AG04450 (cell line): ENCODE measurements around the gene UGDH. TPM values are rescaled to one million over a fixed set of nuclear protein-coding genes. Genes with fewer than 3 reads are reported as not detected.
"Not testable (repeated sequence)": the region's sequence is repeated elsewhere in the genome, so short reads cannot be mapped to it uniquely, and the experiment has no call there.

Experiments
- CTCF ChIA-PET: fragments of 300-600, 350-600 bp; formaldehyde crosslinking; extraction: SDS; loops from one replicate; lab custom pipeline; 2022; ENCODE audit warnings: antibody characterized with exemption, inconsistent platforms; lab: Charles Lee
- POLR2A ChIA-PET: fragments of 350-600 bp; formaldehyde crosslinking; extraction: SDS; loops from one replicate; lab custom pipeline; 2021; ENCODE audit warnings: antibody characterized with exemption, inconsistent platforms; lab: Yijun Ruan, JAX
- DNase-seq: peaks from one replicate; pipeline ENCODE4 v3.0.0-alpha.2; 2011; ENCODE audit warnings: low read depth, low spot score
- H3K27ac ChIP-seq: one replicate; pipeline ENCODE4 v1.5.1; 2012; ENCODE audit warnings: low read depth, low read length, control low read depth
- H3K27me3 ChIP-seq: one replicate; pipeline ENCODE4 v1.6.0; 2012; ENCODE audit warnings: low read length; ENCODE audit not compliant: control insufficient read depth, insufficient read depth
- H3K4me3 ChIP-seq: 2 replicates; pipeline ENCODE4 v1.5.1; 2011; ENCODE audit warnings: mild to moderate bottlenecking, low read depth, low read length, control low read depth
- H3K9me3 ChIP-seq: 2 replicates; pipeline ENCODE4 v1.5.1; 2012; ENCODE audit warnings: low read length; ENCODE audit not compliant: control insufficient read depth, insufficient read depth
- polyA plus RNA-seq: library from polyadenylated mRNA; depleted of rRNA; stranded (reverse); fragments of >200 nt; gene quantifications from 2 replicates; pipeline ENCODE4 v1.2.3, GENCODE V29; 2011
- TF ChIP-seq, protein P1 (sequence below): IDR thresholded peaks from 2 replicates; pipeline ENCODE4 v1.5.1; 2011; ENCODE audit warnings: low read depth, low read length, control low read depth, inconsistent platforms

UGDH gene
- polyA plus RNA-seq, 1 experiment, result 117 TPM

DNA sequence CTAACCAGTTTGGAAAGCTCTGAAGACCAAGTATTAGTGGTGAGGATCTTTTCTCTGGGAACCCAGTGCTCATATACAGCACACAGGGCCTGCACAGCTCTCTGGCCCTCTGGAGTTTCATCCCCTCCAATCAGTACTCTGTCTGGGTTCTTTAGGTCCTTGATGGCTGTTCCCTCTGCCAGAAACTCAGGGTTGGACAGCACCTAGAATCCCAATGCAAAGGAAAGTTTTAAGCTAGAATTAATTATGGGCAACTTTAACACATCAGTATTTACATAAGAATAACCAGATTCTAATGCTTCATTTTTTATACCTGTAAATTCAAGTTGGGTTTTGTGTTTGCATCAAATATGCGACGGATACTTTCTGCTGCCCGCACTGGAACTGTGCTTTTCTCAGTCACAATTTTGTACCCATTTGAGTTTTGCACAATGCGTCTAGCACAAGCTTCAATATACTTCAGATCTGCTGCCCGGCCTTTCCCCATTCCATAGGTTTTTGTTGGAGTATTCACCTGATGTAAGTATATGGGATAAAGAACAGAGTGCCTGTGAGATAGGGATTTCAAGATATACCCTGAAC, 16.8 kb downstream of the UGDH start:
- H3K4me3 ChIP-seq, result no peak overlapping the region
- ChIA-PET POLR2A (interaction anchor here (0.6 to 1.4 kb wide), 3 partner anchors 8 to 128 kb away, joined by 3 to 6 read pairs (median 4); partner anchors contain the start of genes SMIM14 and UGDH), CTCF (no interaction called here)
- no peak overlapping the region for H3K27ac ChIP-seq
- TF ChIP-seq, protein P1, sequence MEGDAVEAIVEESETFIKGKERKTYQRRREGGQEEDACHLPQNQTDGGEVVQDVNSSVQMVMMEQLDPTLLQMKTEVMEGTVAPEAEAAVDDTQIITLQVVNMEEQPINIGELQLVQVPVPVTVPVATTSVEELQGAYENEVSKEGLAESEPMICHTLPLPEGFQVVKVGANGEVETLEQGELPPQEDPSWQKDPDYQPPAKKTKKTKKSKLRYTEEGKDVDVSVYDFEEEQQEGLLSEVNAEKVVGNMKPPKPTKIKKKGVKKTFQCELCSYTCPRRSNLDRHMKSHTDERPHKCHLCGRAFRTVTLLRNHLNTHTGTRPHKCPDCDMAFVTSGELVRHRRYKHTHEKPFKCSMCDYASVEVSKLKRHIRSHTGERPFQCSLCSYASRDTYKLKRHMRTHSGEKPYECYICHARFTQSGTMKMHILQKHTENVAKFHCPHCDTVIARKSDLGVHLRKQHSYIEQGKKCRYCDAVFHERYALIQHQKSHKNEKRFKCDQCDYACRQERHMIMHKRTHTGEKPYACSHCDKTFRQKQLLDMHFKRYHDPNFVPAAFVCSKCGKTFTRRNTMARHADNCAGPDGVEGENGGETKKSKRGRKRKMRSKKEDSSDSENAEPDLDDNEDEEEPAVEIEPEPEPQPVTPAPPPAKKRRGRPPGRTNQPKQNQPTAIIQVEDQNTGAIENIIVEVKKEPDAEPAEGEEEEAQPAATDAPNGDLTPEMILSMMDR, result no peak
- no peaks in the 10 kb centered on the region for H3K9me3 ChIP-seq
- H3K27me3 ChIP-seq, result no peaks in the 10 kb centered on the region
- DNase-seq, result no peak

DNA sequence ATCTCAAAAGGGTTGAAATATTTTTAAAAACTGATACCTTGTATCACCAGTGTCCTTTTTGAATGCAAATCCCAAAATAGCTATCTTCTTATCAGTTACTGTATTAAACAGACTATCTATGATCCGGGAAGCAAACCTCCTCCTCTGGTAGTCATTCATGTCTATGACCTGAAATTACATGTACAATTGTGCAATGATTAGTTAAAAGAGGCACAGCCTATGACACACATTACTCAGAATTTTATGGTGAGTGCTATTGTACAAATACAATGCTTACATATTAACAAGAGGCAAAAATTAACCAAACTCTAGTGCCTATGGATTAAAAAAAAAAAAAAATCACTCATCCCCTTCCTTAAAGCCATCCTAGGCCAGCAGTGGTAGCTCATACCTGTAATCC, 21.7 kb downstream of the UGDH start:
- CTCF ChIA-PET, result interaction anchor here (0.5 to 2.3 kb wide), 3 partner anchors 19 to 149 kb away, joined by 3 to 5 read pairs (median 3); no protein-coding TSS in a partner anchor
- TF ChIP-seq, protein P1, result no peak
- DNase-seq, result no peak
- POLR2A ChIA-PET, result interaction anchor here (1.7 kb wide), 1 partner anchor 22 kb away, joined by 5 read pairs; the partner anchor contains the start of gene UGDH
- no peak overlapping the region for H3K27ac ChIP-seq
- H3K9me3 ChIP-seq, result no peaks in the 10 kb centered on the region
- H3K27me3 ChIP-seq, result no peaks in the 10 kb centered on the region
- H3K4me3 ChIP-seq, result no peak overlapping the region

DNA sequence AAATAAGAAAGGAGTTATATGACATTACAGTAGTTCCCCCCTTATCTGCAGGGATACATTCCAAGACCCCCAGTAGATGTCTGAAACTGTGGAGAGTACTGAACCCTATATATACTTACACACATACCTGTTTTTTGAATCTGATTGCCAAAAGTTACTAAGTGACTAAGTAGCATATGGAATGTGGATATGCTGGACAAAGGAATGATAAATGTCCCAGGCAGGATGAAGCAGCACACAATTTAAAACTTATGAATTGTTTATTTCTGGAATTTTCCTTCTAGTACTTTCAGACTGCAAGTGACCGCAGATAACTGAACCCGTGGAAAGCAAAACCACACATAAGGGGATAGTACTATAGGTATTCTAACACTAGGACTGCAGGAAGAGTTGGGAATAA, 22.7 kb downstream of the UGDH start:
- Histone ChIP-seq H3K4me3 (no peak overlapping the region), H3K27ac (no peak overlapping the region), H3K9me3 (no peaks in the 10 kb centered on the region), H3K27me3 (no peaks in the 10 kb centered on the region)
- DNase-seq, result no peak
- ChIA-PET POLR2A (interaction anchor here (1.7 kb wide), 1 partner anchor 23 kb away, joined by 5 read pairs; the partner anchor contains the start of gene UGDH), CTCF (interaction anchor here (2.3 kb wide), 1 partner anchor 35 kb away, joined by 5 read pairs; no protein-coding TSS in a partner anchor)
- TF ChIP-seq, protein P1, result no peak

DNA sequence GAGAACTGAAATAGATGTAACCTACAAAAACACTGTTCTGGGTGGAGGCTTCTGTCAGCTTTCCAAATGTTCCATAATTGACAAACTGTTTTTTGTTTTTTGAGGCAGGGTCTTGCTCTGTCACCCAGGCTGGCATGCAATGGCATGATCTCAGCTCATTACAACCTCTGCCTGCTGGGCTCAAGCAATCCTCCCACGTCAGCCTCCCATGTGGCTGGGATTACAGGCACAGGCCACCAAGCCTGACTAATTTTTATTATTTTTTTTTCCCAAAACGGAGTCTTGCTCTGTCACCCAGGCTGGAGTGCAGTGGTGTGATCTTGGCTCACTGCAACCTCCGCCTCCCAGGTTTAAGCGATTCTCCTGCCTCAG, 24.6 kb downstream of the UGDH start:
- not testable (repeated sequence) for H3K4me3 ChIP-seq

DNA sequence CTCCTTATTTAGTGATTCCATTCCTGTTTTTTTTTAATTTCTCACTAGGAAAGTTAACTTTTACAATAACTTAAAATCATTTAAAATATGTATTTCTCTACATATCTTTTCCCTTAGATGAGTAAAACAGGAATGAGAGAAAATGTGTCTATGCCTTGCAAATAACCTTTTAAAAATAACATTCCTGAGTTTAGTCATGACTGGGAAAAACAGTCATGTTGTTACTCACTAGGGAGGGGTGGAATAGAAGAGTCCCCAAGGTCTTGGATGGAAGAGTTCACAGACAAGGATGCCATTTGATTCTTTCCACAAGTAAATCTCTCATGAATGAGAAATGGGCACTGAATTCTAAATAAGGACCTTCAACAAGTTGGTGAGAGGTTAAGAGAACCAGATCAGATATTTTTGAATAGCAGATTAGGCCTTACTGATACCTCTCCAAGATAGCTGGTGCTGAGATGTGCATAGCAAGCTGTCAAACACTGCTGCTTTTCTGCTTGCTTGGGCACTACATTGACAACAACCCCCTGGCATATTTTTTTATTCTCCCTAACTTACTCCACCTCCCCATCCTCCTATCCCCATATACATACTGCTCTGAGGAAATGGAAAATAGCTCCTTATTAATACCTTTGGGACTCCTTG, 25.1 kb downstream of the UGDH start:
- peak; percentile 11 for DNase-seq
- no peak overlapping the region for H3K4me3 ChIP-seq
- CTCF ChIA-PET, result no interaction called here
- TF ChIP-seq, protein P1, result no peak
- POLR2A ChIA-PET, result interaction anchor here (1.0 kb wide), 1 partner anchor 25 kb away, joined by 5 read pairs; the partner anchor contains the start of gene UGDH
- H3K27ac ChIP-seq, result peak overlapping the region; percentile 61
- no peaks in the 10 kb centered on the region for H3K9me3 ChIP-seq
- H3K27me3 ChIP-seq, result no peaks in the 10 kb centered on the region

More for the DNA sequence above, 24.6 kb downstream of the UGDH start:
- DNase-seq, H3K27me3 ChIP-seq, H3K9me3 ChIP-seq: not testable (repeated sequence)
- POLR2A ChIA-PET, result interaction anchor here (0.6 to 1.0 kb wide), 2 partner anchors 8 to 25 kb away, joined by 3 to 5 read pairs; partner anchors contain the start of gene UGDH
- H3K27ac ChIP-seq, result peak overlapping the region; percentile 61
- CTCF ChIA-PET, result interaction anchor here (0.5 kb wide), 1 partner anchor 52 kb away, joined by 7 read pairs; no protein-coding TSS in a partner anchor
